GM12873 (cell line): ENCODE results near the gene PRCP.

ENCODE experiments used
- TF ChIP-seq, protein P1 (sequence below): IDR thresholded peaks from 2 replicates; pipeline ENCODE4 v1.5.1; 2012; ENCODE audit warnings: low read depth, mild to moderate bottlenecking, moderate library complexity, low read length, control low read depth; ENCODE audit not compliant: insufficient read depth; ENCODE audit errors: missing control alignments

Gene PRCP

DNA sequence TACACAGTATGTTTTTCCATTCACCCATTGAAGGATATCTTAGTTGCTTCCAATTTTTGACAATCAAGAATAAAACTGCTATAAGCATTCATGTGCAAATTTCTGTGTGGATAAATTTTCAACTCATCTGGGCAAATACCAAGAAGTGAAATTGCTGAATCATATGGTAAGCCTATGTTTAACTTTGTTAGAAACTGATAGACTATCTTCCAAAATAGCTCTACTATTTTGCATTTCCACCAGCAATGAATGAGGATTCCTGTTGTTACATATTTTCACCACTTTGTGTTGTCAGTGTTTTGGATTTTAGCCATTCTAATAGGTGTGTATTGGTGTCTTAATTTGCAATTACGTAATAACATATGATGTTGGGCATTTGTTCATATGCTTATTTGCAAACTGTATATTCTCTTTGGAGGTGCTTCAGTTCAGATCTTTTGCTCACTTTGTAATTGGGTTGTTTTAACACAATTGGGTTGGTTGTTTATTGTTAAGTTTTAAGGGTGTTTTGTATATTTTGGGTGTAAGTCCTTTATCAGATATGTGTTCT lies 117.3 kb downstream of the PRCP start:
- TF ChIP-seq, protein P1, sequence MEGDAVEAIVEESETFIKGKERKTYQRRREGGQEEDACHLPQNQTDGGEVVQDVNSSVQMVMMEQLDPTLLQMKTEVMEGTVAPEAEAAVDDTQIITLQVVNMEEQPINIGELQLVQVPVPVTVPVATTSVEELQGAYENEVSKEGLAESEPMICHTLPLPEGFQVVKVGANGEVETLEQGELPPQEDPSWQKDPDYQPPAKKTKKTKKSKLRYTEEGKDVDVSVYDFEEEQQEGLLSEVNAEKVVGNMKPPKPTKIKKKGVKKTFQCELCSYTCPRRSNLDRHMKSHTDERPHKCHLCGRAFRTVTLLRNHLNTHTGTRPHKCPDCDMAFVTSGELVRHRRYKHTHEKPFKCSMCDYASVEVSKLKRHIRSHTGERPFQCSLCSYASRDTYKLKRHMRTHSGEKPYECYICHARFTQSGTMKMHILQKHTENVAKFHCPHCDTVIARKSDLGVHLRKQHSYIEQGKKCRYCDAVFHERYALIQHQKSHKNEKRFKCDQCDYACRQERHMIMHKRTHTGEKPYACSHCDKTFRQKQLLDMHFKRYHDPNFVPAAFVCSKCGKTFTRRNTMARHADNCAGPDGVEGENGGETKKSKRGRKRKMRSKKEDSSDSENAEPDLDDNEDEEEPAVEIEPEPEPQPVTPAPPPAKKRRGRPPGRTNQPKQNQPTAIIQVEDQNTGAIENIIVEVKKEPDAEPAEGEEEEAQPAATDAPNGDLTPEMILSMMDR: no peak

DNA sequence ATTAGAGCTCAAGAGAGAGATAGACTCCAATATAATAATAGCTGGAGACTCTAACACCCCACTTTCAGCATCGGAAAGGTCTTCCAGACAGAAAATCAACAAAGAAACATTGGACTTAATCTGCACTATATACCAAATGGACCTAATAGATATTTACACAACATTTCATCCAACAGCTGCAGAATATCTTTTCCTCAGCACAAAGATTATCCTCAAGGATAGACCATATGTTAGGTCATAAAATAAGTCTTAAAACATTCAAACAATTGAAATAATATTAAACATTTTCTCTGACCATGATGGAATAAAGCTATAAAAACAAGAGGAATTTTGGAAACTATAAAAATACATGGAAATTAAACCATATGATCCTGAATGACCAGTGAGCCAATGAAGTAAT lies 121.5 kb downstream of the PRCP start:
- TF ChIP-seq, protein P1: no peak

DNA sequence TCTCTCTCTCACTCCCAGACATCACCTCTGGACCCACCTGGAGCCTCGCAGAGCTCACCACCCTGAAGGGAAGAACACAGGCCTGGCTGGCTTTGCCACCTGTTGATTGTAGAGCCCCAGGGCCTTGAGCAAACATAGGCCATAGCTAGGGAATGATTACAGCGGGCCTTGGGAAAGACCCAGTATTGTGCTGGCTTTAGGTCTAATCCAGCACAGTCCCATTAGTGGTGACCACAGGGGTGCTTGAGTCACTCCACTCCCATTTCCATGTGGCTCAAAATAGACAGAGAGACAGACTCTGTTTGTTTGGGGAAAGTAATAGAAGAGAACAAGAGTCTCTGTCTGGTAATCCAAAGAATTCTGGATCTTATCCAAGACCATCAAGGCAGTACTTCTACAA lies 123.9 kb downstream of the PRCP start:
- TF ChIP-seq, protein P1: no peak

DNA sequence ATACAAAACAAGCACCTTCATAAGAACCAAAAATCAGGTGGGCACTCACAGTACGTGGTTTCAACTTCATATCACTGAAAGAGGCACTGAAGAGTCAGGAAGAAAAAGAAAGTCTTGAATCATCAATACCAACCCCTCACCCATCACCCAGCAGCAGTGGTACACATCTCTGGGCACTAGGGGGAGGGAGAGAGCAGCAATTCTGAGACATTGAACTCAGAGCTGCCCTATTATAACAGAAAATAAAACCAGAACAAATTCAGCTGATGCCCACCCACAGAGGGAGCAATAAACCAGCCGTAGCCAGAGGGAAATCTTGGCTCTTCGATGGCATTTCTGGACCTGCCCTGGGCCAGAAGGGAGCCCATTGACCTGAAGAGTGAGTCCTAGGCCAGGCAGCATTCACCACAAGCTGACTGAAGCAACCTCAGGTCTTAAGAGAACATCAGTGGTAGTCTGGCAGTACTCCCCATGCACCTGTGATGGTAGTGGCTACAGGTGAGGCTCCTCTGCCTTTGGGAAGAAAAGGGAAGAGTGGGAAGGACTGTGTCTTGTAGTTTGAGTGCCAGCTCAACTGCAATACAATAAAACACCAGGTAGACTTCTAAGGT lies 124.4 kb downstream of the PRCP start:
- TF ChIP-seq, protein P1: peak; percentile 91

DNA sequence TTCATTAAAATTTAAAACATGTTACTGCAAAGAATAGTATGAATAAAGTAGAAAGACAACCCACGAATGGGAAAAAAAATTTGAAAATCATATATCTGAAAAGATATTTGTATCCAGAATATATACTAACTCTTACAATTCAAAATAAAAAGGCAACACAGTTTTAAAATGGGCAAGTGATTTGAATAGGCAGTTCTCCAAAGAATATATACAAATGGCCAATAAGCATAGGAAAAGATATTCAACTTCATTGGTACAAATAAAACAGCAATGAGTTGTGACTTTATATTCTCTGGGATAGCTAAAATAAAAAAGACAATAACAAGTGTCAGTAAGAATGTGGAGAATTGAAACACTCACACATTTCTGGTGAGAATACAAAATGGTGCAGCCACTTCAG lies 125.0 kb downstream of the PRCP start:
- TF ChIP-seq, protein P1: no peak
